ENCODE results near the gene GPR158. TPM values are rescaled to one million over a fixed set of nuclear protein-coding genes. Genes with fewer than 3 reads are reported as not detected.

GPR158 gene, protein sequence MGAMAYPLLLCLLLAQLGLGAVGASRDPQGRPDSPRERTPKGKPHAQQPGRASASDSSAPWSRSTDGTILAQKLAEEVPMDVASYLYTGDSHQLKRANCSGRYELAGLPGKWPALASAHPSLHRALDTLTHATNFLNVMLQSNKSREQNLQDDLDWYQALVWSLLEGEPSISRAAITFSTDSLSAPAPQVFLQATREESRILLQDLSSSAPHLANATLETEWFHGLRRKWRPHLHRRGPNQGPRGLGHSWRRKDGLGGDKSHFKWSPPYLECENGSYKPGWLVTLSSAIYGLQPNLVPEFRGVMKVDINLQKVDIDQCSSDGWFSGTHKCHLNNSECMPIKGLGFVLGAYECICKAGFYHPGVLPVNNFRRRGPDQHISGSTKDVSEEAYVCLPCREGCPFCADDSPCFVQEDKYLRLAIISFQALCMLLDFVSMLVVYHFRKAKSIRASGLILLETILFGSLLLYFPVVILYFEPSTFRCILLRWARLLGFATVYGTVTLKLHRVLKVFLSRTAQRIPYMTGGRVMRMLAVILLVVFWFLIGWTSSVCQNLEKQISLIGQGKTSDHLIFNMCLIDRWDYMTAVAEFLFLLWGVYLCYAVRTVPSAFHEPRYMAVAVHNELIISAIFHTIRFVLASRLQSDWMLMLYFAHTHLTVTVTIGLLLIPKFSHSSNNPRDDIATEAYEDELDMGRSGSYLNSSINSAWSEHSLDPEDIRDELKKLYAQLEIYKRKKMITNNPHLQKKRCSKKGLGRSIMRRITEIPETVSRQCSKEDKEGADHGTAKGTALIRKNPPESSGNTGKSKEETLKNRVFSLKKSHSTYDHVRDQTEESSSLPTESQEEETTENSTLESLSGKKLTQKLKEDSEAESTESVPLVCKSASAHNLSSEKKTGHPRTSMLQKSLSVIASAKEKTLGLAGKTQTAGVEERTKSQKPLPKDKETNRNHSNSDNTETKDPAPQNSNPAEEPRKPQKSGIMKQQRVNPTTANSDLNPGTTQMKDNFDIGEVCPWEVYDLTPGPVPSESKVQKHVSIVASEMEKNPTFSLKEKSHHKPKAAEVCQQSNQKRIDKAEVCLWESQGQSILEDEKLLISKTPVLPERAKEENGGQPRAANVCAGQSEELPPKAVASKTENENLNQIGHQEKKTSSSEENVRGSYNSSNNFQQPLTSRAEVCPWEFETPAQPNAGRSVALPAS (N-terminal part only)
- total RNA-seq (2022; extraction: Qiagen RNA extraction; ENCODE audit: low read depth): 0.04 to 0.11 TPM (median 0.07 TPM) in 5 replicates

DNA sequence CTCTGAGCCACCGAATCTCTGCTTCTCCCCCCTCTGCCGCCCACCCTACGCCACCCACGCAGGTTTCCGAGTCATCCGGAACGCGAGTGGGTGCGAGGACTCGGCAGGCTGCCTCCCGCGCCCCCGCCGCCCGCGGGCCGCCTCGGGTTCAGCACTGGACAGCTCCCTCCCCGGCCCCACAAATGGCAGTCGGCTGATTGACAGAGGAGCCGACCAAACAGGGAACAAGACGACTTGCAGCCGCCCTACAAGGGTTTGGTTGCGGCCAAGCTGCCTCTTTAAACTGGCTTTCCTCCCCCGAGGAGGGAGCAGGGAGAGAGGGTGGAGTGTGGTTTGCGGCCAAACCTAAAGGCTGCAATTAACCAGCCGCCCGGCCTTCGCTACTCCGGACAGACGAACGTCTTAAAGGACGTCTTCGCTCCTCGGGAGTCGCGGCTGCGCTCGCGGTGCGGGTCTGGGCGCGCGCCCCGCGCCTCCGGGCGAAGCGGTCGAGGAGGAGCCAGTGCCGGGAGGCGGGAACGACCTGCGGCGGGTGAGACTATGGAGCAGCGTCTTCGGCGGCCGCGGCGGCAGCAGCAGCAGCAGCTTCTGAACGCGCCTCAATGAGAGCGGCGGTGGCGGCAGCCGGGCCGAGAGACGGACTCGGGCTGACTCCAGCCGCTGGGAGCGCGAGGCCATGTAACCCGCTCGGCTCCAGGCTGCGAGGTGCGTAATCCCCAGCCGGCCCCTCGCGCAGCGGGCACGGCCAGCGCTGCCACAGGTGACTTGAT is at the start of gene GPR158:
GPR158 (plus strand) TSS at position 541 of the 770 bp plus-strand sequence. CDS start 420 bp downstream, outside the sequence.

Other genes with a start within 250 kb of the GPR158 start
- 14.0 to 22.2 TPM (median 18.0 TPM) in 5 replicates for gene PRTFDC1, start 222.4 kb upstream of the GPR158 start, total RNA-seq (2022; extraction: Qiagen RNA extraction; ENCODE audit: low read depth)
- gene ENKUR, start 158.8 kb upstream of the GPR158 start, total RNA-seq (2022; extraction: Qiagen RNA extraction; ENCODE audit: low read depth): 0.25 to 0.48 TPM (median 0.37 TPM) in 5 replicates
- 3.3 to 4.3 TPM (median 4.2 TPM) in 5 replicates for gene THNSL1, start 158.4 kb upstream of the GPR158 start, total RNA-seq (2022; extraction: Qiagen RNA extraction; ENCODE audit: low read depth)